Upper lobe of left lung (tissue), 4 donors: ENCODE data around the gene RDH8.

Source experiments
- EP300 ChIP-seq, 4 donors: sonication (generic); formaldehyde crosslinking; IDR thresholded peaks; one replicate each; pipeline ENCODE4 v1.5.1; 2017; ENCODE audit warnings: antibody characterized with exemption in 4 of 4, control low read depth in 2 of 4
- POLR2A ChIP-seq, 4 donors: fragments of 450-650 bp; IDR thresholded peaks; one replicate each; pipeline ENCODE4 v1.5.1; 2016 to 2017; ENCODE audit warnings: antibody characterized with exemption in 4 of 4, mild to moderate bottlenecking in 2 of 4
- TF ChIP-seq, protein P1 (sequence below), 6 experiments: fragments of 450-650 bp in 4 of 6; fragments of 200-600 bp in 2 of 6; sonication (generic) in 2 of 6; IDR thresholded peaks; one replicate each; pipeline ENCODE4 v1.5.1; 2016 to 2019; ENCODE audit warnings: antibody characterized with exemption in 6 of 6

DNA sequence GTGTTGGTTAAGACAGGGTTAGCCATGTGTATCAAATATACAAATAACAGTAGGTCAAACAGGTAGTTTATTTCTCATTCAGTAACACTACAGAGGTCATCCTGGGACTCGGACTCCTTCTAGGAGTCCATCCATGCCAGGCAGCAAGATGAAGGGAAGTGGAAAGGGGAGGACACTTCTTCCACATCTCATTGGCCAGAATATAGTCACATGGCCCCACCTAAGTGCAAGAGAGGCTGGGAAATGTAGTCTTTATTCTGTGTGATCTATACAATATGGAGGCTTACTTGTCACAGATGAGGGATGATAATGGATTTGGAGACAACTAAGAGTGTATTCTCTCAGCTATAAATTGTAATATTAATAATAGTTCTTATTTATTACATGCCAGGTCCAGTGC is 31.1 kb downstream of the RDH8 start:
- TF ChIP-seq, protein P1, sequence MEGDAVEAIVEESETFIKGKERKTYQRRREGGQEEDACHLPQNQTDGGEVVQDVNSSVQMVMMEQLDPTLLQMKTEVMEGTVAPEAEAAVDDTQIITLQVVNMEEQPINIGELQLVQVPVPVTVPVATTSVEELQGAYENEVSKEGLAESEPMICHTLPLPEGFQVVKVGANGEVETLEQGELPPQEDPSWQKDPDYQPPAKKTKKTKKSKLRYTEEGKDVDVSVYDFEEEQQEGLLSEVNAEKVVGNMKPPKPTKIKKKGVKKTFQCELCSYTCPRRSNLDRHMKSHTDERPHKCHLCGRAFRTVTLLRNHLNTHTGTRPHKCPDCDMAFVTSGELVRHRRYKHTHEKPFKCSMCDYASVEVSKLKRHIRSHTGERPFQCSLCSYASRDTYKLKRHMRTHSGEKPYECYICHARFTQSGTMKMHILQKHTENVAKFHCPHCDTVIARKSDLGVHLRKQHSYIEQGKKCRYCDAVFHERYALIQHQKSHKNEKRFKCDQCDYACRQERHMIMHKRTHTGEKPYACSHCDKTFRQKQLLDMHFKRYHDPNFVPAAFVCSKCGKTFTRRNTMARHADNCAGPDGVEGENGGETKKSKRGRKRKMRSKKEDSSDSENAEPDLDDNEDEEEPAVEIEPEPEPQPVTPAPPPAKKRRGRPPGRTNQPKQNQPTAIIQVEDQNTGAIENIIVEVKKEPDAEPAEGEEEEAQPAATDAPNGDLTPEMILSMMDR (IDR thresholded peaks at IDR 0.05) = no peak
- TF ChIP-seq POLR2A (IDR thresholded peaks at IDR 0.05) (no peak), EP300 (IDR thresholded peaks at IDR 0.05) (no peak)
